Osteoblast (primary cell): Measurements from ENCODE around the gene NPB. TPM values are rescaled to one million over a fixed set of nuclear protein-coding genes. Genes with fewer than 3 reads are reported as not detected.

Experiments
- DNase-seq: peaks from one replicate; pipeline ENCODE4 v3.0.0; 2011; ENCODE audit warnings: low spot score, mixed read lengths; ENCODE audit not compliant: insufficient read length; ENCODE audit errors: missing footprints
- H2AFZ ChIP-seq: 2 replicates; pipeline ENCODE4 v1.6.0; 2011; ENCODE audit warnings: mild to moderate bottlenecking, low read length
- H3K27ac ChIP-seq: 2 replicates; pipeline ENCODE4 v1.5.1; 2011; ENCODE audit warnings: mild to moderate bottlenecking, low read depth, low read length, moderate library complexity
- H3K27me3 ChIP-seq: 2 replicates; pipeline ENCODE4 v1.6.0; 2012; ENCODE audit warnings: mild to moderate bottlenecking, control low read depth, inconsistent platforms, low read length, moderate library complexity; ENCODE audit not compliant: insufficient read depth
- H3K36me3 ChIP-seq: 2 replicates; pipeline ENCODE4 v1.5.1; 2011; ENCODE audit warnings: mild to moderate bottlenecking, low read length, control low read depth, moderate library complexity; ENCODE audit not compliant: insufficient read depth
- H3K4me1 ChIP-seq: 2 replicates; pipeline ENCODE4 v1.5.1; 2011; ENCODE audit warnings: mild to moderate bottlenecking, low read length, control low read depth, moderate library complexity; ENCODE audit not compliant: insufficient read depth
- H3K4me2 ChIP-seq: 2 replicates; pipeline ENCODE4 v1.6.0; 2011; ENCODE audit warnings: mild to moderate bottlenecking, low read length; ENCODE audit not compliant: insufficient read depth
- H3K4me3 ChIP-seq: fragments of 200-600 bp; sonication (generic); 3 replicates; pipeline ENCODE4 v1.5.1; 2012; ENCODE audit warnings: mild to moderate bottlenecking, low read length, inconsistent platforms; ENCODE audit not compliant: insufficient read depth
- H3K79me2 ChIP-seq: 2 replicates; pipeline ENCODE4 v1.6.0; 2012; ENCODE audit warnings: mild to moderate bottlenecking, low read length, control low read depth, inconsistent platforms; ENCODE audit not compliant: insufficient read depth
- H3K9me3 ChIP-seq: 2 replicates; pipeline ENCODE4 v1.5.1; 2011; ENCODE audit warnings: low read depth, low read length, control low read depth
- H4K20me1 ChIP-seq: 2 replicates; pipeline ENCODE4 v1.6.0; 2012; ENCODE audit warnings: mild to moderate bottlenecking, low read length, control low read depth; ENCODE audit not compliant: insufficient read depth
- CTCF ChIP-seq: IDR thresholded peaks from 2 replicates; pipeline ENCODE4 v1.5.1; 2011; ENCODE audit warnings: mild to moderate bottlenecking, low read depth, low read length, moderate library complexity; ENCODE audit errors: extremely low read depth
- total RNA-seq: library from RNA; depleted of rRNA; stranded (reverse); fragments of >200 nt; gene quantifications from 2 replicates; pipeline ENCODE4 v1.2.3, GENCODE V29; 2012

Gene NPB
- total RNA-seq, 1 donor: under 0.01 TPM

- no peak overlapping the region for H2AFZ ChIP-seq
- peaks cover 31% of the 10 kb centered on the region for H3K36me3 ChIP-seq
These were observed 1.7 kb upstream of the NPB start for GRCh38 chr17:81900181-81900820.

GRCh38 chr17:81901167-81902022 lies 643 bp upstream of the NPB start:
- no peak overlapping the region for H2AFZ ChIP-seq
- peaks cover 22% of the 10 kb centered on the region for H3K36me3 ChIP-seq
- H3K9me3 ChIP-seq: no peaks in the 10 kb centered on the region
- H3K4me3 ChIP-seq: peak overlapping the region; percentile 55
- no peak overlapping the region for H3K27ac ChIP-seq
- peaks cover 24% of the 10 kb centered on the region for H4K20me1 ChIP-seq
- H3K4me2 ChIP-seq: peak overlapping the region; percentile 61
- no peaks in the 10 kb centered on the region for H3K27me3 ChIP-seq
- peaks cover 16% of the 10 kb centered on the region for H3K4me1 ChIP-seq
- TF ChIP-seq CTCF: no peak
- H3K79me2 ChIP-seq: peaks cover 7% of the 10 kb centered on the region
- DNase-seq: peak; percentile 84

More at GRCh38 chr17:81900181-81900820, 1.7 kb upstream of the NPB start:
- H3K27ac ChIP-seq: no peak overlapping the region
- H3K9me3 ChIP-seq: no peaks in the 10 kb centered on the region
- no peaks in the 10 kb centered on the region for H3K27me3 ChIP-seq
- H3K79me2 ChIP-seq: peaks cover 11% of the 10 kb centered on the region
- peaks cover 24% of the 10 kb centered on the region for H4K20me1 ChIP-seq
- no peak for TF ChIP-seq CTCF
- peak; percentile 66 for DNase-seq
- peaks cover 16% of the 10 kb centered on the region for H3K4me1 ChIP-seq
- no peak overlapping the region for H3K4me3 ChIP-seq
- H3K4me2 ChIP-seq: no peak overlapping the region

GRCh38 chr17:81902653-81903414 lies 796 bp downstream of the NPB start:
- peak overlapping the region; percentile 61 for H3K4me2 ChIP-seq
- peak overlapping the region; percentile 55 for H3K4me3 ChIP-seq

More at GRCh38 chr17:81902653-81903414, 796 bp downstream of the NPB start:
- Histone ChIP-seq H3K27ac (no peak overlapping the region), H4K20me1 (peaks cover 21% of the 10 kb centered on the region), H3K9me3 (no peaks in the 10 kb centered on the region), H2AFZ (no peak overlapping the region), H3K4me1 (peaks cover 14% of the 10 kb centered on the region), H3K79me2 (peaks cover 7% of the 10 kb centered on the region), H3K27me3 (no peaks in the 10 kb centered on the region), H3K36me3 (peaks cover 16% of the 10 kb centered on the region)
- DNase-seq: peak; percentile 83
- TF ChIP-seq CTCF: no peak
